UCSD-AML1 (cell line): Measurements from ENCODE around the gene PRELID2.
A peak's percentile ranks its signal among the peaks of the same experiment; 100 is the strongest.
"Not testable (repeated sequence)": the region's sequence is repeated elsewhere in the genome, so short reads cannot be mapped to it uniquely, and the experiment has no call there.

Source experiments
- DNase-seq: peaks from one replicate; lab custom pipeline; 2025; ENCODE audit not compliant: unreplicated experiment; lab: John Stamatoyannopoulos, UW

Gene PRELID2

DNA sequence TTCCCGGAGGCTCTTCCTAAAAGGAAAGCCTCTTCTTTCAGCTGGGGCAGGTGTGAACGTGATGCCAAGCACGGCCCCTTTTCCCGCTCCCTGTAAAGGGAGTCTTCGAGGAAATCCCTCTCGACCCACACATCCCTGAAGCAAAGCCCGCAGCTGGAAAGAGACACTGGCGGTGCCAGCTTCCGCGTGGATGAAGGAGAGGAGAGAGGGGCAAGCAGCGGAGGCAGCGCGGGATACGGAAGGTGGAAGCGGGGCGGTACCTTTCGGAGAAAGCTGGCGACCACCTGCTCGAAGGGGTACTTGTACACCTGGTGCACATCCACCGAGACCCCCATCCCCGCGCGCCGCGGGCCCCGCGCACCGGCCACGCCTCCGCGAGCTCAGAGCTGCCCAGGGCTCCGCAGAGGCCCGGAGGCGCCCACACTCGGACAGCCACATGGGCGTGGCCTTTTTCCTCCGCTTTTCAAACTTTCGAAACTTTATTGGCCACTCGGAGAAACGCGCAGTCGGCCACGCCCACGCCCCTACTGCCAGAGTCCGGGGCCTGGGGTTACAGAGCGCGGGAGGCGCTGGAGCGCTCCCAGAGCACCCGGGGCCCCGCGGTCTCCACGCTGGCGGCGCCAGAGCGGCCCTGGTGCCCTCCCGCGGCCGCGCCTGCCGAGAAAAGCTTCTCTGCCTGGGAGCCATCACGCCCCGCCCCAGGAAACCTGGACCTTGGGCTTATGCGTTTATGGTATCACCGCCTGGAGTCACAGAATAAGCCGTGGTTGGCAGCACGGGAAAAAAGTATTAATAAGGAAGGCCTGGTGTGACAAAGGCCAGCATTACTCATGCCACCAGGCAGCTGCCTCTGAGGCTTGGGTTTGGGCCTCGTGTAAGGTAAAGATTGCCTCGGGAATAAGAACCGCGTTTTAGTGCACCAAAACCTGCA lies at the start of gene PRELID2:
PRELID2 (minus strand) TSS at position 426 of the 931 bp plus-strand sequence; CDS start at position 335, 91 bp downstream.
- peak; percentile 85 for DNase-seq

DNA sequence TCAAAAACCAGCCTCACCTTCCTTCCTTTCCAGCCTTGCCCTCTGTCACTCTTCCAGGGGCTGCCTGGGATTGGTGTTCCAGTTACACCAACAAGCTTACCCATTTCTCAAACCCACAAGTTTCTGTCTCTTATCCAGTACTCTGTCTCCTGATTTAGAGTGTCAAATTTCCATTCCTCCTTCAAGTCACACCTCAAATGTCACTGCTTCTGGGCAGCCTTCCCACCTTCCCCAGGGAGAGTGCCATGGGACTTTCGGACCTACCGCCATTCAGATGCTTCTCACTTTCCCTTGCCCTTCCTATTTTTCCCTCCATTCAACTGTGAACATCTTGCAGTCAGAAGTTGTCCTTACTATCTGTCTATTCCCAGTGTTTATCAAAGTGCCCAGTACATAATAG lies 39.6 kb upstream of the PRELID2 start:
- no peak for DNase-seq

DNA sequence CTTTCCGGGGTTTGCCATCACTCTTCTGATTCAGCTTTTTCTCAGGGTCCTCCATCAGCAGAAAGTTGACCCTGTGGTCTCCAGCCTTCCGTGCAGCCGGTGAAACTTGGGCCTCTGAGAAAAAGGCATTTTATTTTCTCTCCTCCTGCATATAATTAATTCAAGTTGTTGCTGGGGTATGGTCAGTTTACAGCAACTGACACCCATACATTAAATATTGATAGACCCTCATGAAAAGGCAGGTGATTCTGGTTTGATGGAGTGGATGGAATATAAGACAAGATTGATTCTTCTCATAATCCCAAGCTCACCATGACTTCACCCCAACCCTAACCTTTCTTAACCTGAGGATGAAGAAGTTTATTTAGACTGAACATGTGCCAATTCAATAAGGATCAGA lies 37.8 kb upstream of the PRELID2 start, which contains the start of gene GRXCR2:
GRXCR2 (minus strand) TSS at position 101 of the 400 bp plus-strand sequence; CDS start at position 55, 46 bp downstream.
- no peak for DNase-seq

DNA sequence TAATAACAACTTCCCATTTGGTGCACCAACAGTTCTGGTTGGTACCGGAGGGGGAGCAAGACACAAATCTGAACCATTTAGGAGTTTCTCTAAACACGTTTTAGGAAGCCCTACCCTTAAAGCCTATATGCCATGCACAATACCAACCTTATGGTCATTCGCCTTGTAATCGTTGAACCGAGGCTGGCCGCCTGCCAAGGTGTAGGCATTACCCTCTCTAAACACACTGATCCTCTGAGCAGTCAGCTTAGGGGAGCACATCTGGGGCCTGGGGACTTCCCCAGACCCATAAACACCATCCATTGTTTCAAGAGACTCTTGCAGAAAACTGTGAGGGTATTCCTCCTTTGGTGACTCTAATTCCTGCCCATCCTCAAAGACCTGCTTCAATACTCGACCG lies 37.3 kb upstream of the PRELID2 start:
- DNase-seq = no peak

DNA sequence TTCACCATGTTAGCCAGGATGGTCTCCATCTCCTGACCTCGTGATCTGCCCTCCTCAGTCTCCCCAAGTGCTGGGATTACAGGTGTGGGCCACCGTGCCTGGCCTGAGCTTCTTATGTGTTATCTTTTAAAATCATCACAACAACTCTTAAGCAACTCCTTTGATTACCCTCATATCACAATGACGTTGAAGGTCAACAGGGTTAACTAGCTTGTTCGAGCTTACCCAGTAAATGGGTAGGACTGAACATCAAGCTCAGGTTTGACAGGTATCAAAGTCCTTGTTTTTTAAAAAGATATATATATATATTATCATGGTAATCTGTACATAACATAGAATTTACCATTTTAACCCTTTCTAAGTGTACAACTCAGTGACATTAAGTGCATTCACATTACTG lies 34.6 kb upstream of the PRELID2 start:
- DNase-seq = no peak

DNA sequence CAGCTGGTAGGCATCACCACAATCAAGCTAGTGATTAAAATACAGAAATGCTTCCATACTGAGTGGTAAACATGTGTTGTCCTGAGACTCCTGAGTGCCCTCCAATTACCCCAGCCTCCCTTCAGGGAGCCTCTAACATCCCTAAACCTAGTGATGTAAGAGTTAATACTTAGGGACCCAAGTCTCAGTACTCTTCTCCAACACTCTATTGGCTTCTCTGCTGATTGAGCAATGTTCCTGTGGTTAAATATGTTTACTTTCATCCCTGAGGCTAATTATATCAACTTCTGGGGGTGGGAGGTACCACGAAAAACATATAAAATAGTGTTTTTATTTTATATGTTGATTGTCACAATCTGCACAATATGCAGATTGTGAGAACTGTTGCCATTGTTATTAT lies 32.7 kb upstream of the PRELID2 start:
- DNase-seq = no peak

DNA sequence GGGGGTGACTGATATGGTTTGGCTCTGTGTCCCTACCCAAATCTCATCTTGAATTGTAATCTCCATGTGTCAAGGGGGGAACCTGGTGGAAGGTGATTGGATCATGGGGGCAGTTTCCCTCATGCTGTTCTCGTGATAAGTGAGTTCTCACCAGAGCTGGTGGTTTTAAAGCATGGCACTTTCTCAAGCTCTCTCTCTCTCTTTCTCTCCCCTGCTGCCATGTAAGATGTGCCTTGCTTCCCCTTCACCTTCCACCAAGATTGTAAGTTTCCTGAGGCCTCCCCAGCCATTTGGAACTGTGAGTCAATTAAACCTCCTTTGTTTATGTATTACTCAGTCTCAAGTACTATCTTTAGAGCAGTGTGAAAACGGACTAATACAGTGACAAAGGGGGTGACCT lies 29.3 kb upstream of the PRELID2 start:
- not testable (repeated sequence) for DNase-seq

DNA sequence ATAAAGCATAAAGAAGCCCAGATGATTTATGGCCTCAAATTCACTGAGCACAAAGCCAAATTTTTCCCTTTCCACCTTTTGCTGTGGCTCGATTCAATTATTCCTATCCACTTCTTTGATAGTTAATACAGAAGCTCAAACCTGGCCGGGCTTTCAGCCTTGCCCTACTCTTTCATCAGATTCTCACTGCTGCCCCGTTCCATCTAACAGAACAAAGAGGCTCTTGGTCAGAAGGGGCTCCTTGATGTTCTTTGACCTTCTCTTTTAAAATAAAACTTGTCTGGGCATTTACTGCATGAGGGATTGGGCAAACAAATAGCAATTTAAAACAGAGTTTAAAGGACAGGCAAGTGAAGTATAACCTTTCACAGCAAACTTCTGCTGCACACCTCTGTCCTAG lies 27.9 kb upstream of the PRELID2 start:
- DNase-seq = no peak

DNA sequence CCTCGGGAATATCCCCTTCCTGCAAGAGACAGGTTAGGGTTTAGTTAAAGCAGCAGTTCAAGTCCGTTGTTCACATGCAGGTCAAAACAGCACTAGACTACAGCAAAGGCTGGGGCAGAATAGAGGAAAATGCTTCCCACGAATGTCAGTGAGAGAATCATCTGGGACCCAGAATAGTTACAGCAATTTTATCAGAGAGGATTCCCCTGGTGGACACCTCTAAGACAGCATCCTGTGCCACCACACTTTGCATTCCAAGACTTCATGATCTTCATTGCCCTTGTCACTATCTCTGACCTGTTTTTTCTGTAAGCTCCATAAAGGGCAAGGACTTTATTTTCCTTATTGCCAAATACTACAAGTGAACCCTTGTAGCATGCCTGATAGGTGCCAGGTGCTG lies 24.8 kb upstream of the PRELID2 start:
- DNase-seq = no peak

DNA sequence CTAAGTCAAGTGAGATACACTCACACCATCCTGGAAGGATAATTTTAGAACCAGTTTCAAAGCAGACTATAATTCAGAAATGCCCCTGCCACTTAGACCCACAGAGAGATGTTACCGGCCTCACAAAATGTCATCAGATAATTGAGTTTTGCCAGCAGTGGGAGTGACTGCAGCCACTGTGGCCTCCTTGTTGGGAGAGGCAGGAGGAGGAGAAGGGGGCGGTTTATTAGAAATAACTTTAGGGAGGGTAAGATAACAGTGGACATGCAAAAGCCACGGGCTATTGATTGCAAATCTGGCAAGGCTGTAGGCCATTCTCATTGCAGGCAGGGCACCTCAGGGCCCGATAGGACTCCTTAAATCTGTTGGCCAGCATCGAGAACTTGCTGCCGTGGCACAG lies 24.3 kb upstream of the PRELID2 start:
- no peak for DNase-seq

DNA sequence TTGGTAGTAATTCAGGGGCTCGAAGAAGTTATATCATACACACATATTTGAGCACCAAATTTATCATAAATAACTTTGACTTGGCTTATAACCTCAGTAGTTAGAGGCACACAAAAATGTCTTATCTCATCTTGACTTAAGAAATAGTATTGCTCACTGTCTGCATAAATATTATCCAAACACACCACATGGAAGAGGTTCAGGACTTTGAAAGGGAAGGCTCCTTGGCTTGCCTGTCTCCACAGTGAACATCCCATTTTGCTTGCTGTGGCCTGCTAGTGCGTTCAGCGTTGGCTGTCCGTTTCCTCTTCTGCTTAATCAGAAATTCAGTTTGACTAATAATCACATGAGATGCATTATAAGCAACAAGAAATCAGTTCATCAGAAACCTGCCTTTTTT lies 23.8 kb upstream of the PRELID2 start:
- no peak for DNase-seq

DNA sequence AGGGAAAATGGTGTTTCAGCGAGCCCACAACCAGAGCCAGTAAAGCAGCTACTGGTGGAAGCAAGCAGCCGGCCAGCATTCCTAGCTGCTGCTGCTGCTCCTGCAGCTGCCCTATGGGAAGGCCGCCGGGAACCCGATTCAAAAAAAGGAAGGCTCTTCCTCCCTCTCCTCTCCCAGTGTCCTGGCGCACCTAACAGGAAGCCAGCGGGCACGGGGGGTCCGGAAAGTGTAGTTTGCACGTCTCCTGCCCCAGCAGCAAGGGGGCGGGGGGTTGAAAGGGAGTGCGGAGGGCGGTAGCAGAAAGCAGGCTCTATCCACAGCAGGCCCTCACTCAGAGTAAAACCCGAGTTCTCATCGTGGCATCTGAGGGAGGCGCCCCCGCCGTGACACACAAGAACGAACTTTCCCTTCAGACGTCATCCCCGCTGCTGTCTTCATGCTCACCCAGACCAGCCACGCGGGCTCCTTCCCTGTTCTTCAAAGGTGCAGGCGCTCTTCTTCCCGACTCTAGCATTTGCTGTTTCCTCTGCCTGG lies 21.2 kb upstream of the PRELID2 start:
- DNase-seq = no peak

DNA sequence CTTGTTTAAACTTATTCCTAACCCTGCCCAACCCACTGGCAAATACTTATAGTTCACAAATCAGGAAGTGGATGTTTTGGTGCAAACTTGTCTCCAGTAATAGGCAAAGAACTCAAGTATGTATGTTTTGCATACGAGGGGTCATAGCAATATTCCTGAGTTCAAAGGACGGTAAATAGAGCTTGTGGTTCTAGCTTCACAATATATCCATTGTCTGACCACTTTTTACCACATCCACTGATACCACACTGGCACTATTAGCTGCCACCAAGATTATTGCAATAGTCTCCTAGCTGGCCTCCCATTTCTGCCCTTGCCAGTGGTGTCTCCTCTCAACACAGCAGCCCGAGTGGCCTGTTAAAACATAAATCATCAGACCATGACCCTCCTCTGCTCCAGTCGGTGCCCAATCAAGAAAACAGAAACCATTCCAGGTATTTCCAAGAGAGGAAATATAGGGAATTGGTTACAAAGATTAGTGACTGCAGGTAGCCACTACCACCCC lies 20.7 kb upstream of the PRELID2 start:
- no peak for DNase-seq

DNA sequence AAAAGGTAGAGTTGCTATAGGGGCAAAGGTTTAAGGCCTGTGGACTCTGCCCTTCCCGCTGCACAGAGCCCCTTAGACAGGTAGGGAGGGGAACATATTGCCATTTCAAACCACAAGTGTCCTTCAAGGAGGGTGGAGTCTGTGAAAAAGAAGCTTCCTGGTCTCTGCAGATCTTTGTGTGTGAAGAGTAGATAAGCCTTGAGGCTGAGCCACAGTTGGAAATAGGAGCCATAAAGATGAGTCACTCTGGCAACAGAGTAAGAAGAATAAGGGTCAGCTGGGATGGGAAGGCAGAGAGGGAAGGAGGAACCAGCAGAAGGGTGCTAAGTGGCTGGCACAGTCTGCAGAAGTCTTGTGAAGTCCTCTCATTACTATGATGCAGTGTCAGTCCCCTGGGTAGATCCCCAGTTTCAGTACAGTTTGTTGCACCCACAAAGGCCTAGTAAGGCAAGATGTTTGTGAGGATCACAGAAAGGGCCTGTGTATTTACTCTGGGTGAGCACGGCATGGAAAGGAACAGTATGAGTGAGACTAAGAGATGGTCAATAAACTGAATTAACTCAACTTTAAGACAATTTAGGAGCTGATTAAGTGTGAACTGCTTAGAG lies 19.6 kb upstream of the PRELID2 start:
- DNase-seq = peak; percentile 31

DNA sequence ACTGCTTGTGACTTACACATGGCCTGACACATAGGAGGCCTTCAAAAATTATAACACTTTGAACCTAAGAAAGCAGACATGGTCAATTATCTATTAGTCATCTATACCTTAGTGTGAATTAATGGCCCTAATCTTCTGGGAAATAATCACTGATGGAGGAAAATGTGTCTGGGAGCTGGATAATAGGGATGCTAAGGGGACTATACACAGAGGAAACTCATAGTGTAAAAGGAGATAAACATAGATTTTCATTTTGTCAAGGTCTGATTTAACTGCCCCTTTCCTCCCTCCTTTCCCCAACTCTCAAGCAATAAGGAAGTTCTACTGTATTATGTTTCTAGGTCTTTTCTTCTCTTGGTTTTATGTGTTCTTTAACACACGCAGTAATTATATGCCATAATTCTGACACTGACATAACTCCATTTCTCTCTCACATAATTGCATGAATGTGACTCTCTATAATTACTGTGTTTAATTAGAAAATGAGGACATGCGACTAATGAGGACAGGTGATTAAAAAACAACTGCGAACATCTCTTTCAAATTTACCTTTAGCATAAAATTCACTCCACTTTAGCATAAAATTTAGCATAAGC lies 18.7 kb upstream of the PRELID2 start:
- DNase-seq = no peak

DNA sequence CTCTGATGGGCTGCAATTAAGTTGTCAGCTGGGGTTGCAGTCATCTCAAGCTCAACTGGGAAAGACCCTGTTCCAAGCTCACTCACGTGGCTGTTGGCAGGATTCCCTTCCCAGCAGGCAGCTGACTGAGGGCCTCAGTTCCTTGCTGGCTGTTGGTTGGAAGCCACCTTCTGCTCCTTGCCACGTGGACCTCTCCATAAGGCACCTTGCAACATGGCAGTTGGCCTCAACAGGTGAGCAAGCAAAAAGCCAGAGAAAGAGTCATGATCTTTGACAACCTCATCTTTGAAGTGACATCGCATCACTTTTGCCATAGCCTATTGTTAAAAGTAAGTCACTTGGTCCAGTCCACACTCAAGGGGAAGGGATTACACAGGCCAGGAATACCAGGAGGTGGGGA lies 17.8 kb upstream of the PRELID2 start:
- no peak for DNase-seq

DNA sequence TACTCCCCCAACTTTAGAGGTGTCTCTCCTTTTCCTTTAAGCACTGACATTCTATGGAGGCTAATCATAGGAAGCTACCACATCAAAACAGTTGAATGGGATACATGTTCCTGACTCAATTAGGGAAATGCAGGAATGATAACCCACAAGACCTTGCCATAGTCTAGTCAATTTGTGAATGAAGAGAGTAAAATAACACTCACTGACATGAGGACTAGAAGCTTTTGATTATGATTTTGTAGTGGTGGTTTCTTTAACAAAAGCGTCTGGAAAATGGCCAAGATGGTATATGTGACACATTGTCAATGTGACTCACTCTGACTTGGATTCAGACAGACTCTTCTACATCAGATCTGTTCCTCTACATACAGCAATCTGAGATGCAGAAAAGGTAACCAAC lies 13.7 kb upstream of the PRELID2 start:
- DNase-seq = no peak

DNA sequence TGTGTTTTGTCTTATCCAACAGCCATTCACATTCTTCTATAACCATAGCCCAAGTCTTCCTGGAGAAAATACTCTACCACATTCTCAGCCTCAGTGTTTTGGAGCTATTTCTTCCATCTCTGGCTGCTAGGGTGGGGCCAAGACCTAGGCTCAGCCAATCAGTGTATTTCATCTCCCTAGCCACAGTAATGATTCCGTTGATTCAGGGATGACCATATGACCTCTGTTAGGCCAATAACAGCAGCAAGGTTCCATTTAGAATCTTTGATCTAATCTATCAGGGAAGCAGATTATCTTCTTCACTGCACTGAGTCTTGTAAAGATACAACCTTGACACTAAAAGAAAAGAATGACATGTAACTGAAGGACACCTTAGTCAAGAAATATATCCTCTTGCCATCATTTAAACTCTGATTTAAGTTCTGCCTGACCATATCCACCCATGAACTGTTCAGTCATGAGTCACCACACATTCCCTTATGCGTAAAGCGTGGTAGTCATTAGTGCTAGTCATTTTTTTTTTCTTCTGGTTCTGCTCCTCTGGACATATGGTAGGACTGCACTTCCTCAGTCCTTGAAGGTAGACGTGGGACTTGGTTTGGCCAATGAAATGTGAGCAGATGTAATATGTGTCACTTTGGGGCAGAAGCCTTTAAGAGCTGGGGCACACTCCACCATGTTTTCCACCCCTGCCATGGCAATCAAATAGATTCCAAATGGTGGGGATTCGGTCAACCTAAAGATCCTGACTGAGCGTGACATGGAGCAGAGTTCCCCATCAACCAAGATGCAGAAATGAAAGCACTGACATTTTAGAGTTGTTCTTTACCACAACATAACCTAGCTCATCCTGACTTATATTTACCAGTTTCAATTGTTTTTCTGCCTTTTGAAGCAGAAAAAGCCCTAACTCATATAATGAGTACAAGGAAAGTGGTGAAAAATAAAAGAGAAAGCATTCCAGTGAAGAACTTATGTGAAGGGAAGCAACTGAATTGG lies 12.7 kb upstream of the PRELID2 start:
- no peak for DNase-seq

DNA sequence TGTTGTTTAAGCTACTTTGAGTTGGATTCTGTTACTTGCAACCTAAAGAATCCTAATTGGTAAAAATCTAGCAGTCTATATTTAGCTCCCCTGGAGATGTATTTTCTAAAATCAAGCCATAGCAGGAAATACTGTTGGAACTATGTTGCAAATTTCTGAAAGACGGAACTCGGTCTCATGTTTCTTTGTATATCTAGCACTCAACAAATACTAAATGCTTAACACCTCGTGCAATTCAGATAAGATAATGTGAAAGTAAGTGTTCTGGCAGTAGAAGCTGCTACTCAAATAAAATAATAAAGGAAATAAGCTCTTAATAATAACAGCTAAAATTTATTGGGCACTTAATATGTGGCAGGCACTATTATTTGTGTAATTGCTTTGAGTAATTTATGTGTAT lies 10.9 kb upstream of the PRELID2 start:
- DNase-seq = no peak

DNA sequence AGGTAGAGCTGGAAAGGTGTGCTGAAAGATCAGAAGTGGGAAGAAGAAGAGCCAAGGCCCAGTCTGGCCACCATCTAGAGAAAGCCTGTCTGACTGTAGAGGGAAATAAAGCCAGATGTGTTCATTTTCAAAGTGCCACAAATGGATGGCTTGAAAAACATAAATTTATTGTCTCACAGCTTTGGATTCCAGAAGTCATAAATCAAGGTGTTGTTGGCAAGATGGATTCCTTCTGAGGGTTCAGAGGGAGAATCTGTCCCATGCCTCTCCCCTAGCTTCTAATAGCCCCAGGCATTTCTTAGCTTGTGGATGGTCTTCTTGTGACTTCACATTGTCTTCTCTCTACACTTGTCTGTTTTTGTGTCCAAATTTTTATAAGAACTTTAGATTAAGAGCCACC lies 6.2 kb upstream of the PRELID2 start:
- DNase-seq = no peak
